Caco-2 (cell line): ENCODE results near the gene OPA1. TPM values are rescaled to one million over a fixed set of nuclear protein-coding genes. Genes with fewer than 3 reads are reported as not detected.

Source experiments
- BruUV-seq: library from RNA; stranded (reverse); fragments of 400-500 nt; replicated peaks from 2 replicates; lab custom pipeline; 2021; lab: Mats Ljungman, UMichigan
- CTCF ChIA-PET: fragments of 300-600 bp; sonication (Branson Sonifier 250); formaldehyde crosslinking; loops from one replicate; lab custom pipeline; 2022; ENCODE audit warnings: antibody characterized with exemption; lab: Charles Lee
- POLR2A ChIA-PET: fragments of 300-600 bp; sonication (Branson Sonifier 250); formaldehyde crosslinking; loops from one replicate; lab custom pipeline; 2022; ENCODE audit warnings: antibody characterized with exemption; lab: Charles Lee
- DNase-seq, 2 experiments: peaks; one replicate each; pipeline versions ENCODE4 v3.0.0 to v3.0.0-alpha.2; 2020 to 2022
- H3K27me3 ChIP-seq: replicated peaks from 2 replicates; pipeline ENCODE4 v1.6.0; 2011; ENCODE audit warnings: low read length; ENCODE audit not compliant: control insufficient read depth, insufficient read depth
- H3K36me3 ChIP-seq: 2 replicates; pipeline ENCODE4 v1.5.1; 2011; ENCODE audit warnings: low read length; ENCODE audit not compliant: control insufficient read depth, insufficient read depth
- H3K4me1 ChIP-seq: fragments of 250-450 bp; sonication (Bioruptor Pico); 2 replicates; pipeline ENCODE4 v1.5.1; 2020; ENCODE audit warnings: mild to moderate bottlenecking
- H3K4me3 ChIP-seq: 2 replicates; pipeline ENCODE4 v1.5.1; 2011; ENCODE audit warnings: low read depth, mild to moderate bottlenecking, control low read depth, low read length
- H3K9me3 ChIP-seq: fragments of 250-450 bp; sonication (Bioruptor Pico); 2 replicates; pipeline ENCODE4 v1.5.1; 2020; ENCODE audit warnings: mild to moderate bottlenecking, moderate library complexity
- H3K27ac Mint-ChIP-seq: one replicate; pipeline ENCODE4 v1.8.0; 2022; ENCODE audit warnings: mixed read lengths; ENCODE audit not compliant: unreplicated experiment
- H3K27me3 Mint-ChIP-seq: one replicate; pipeline ENCODE4 v1.8.0; 2022; ENCODE audit warnings: mixed read lengths; ENCODE audit not compliant: insufficient read depth, unreplicated experiment
- H3K36me3 Mint-ChIP-seq: one replicate; pipeline ENCODE4 v1.8.0; 2022; ENCODE audit warnings: mild to moderate bottlenecking, mixed read lengths; ENCODE audit not compliant: insufficient read depth, unreplicated experiment
- H3K4me1 Mint-ChIP-seq: one replicate; pipeline ENCODE4 v1.8.0; 2022; ENCODE audit warnings: low read depth, mixed read lengths; ENCODE audit not compliant: unreplicated experiment
- H3K4me3 Mint-ChIP-seq: one replicate; pipeline ENCODE4 v1.8.0; 2022; ENCODE audit warnings: mild to moderate bottlenecking, moderate library complexity, mixed read lengths; ENCODE audit not compliant: unreplicated experiment
- H3K9me3 Mint-ChIP-seq: one replicate; pipeline ENCODE4 v1.8.0; 2022; ENCODE audit warnings: mixed read lengths; ENCODE audit not compliant: unreplicated experiment
- intact Hi-C: fragments of 100-400 bp; cut with micrococcal nuclease; formaldehyde crosslinking; loops from one replicate; pipeline ENCODE4 v1.10.0; 2022; ENCODE audit not compliant: unreplicated experiment
- total RNA-seq: library from RNA; stranded (reverse); gene quantifications from 2 replicates; pipeline ENCODE4 v1.2.3, GENCODE V29; 2022
- TF ChIP-seq, protein P1 (sequence below), 2 experiments: fragments of 200-600 bp in 1 of 2; IDR thresholded peaks; 1 replicate in 1 of 2; 2 replicates in 1 of 2; pipeline versions ENCODE4 v1.5.1 to v1.8.0; 2011 to 2022; ENCODE audit warnings: antibody characterized with exemption in 1 of 2, control low read depth in 1 of 2, inconsistent platforms in 1 of 2, low read depth in 1 of 2, low read length in 1 of 2, mild to moderate bottlenecking in 1 of 2, moderate library complexity in 1 of 2; ENCODE audit not compliant: insufficient read depth in 1 of 2, severe bottlenecking in 1 of 2, unreplicated experiment in 1 of 2

The OPA1 gene
- total RNA-seq, 1 experiment from 2014 or later = 61.4 TPM

DNA sequence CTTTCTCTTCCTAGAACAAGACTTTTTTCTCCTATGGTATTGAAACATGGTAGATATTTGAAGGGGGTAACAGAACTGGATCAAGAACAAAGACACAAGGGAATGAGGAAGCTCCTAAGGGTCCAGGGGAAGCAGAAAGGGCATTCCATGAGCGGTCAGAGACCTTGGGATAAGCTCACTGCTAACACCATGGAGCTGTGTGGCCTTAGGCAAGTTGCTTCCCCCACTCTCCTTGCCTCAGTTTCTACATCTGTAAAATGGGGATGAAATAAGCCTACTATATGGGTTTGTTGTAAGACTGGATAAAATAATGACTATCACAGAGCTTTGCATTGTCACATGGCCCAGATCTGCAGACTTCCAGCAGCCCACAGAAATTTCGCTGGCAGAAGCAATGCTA, 139.8 kb downstream of the OPA1 start:
- Mint-ChIP-seq H3K4me3 (no peak overlapping the region), H3K27me3 (no peaks in the 10 kb centered on the region), H3K27ac (peak overlapping the region; percentile 19), H3K9me3 (no peaks in the 10 kb centered on the region), H3K4me1 (no peaks in the 10 kb centered on the region), H3K36me3 (no peaks in the 10 kb centered on the region)
- ChIA-PET POLR2A (no interaction called here), CTCF (no interaction called here)
- intact Hi-C loops = loop anchor here (1.0 kb wide), 1 partner anchor 10 kb away; no protein-coding TSS in a partner anchor
- no peaks in the 10 kb centered on the region for H3K36me3 ChIP-seq
- H3K9me3 ChIP-seq = no peaks in the 10 kb centered on the region
- no TSS peak for BruUV-seq
- H3K4me1 ChIP-seq = peaks cover 13% of the 10 kb centered on the region
- no peak for DNase-seq
- no peak overlapping the region for H3K4me3 ChIP-seq
- TF ChIP-seq, protein P1, sequence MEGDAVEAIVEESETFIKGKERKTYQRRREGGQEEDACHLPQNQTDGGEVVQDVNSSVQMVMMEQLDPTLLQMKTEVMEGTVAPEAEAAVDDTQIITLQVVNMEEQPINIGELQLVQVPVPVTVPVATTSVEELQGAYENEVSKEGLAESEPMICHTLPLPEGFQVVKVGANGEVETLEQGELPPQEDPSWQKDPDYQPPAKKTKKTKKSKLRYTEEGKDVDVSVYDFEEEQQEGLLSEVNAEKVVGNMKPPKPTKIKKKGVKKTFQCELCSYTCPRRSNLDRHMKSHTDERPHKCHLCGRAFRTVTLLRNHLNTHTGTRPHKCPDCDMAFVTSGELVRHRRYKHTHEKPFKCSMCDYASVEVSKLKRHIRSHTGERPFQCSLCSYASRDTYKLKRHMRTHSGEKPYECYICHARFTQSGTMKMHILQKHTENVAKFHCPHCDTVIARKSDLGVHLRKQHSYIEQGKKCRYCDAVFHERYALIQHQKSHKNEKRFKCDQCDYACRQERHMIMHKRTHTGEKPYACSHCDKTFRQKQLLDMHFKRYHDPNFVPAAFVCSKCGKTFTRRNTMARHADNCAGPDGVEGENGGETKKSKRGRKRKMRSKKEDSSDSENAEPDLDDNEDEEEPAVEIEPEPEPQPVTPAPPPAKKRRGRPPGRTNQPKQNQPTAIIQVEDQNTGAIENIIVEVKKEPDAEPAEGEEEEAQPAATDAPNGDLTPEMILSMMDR (IDR thresholded peaks at IDR 0.05; ENCODE audit: insufficient read depth in 1 of 2, low read depth in 1 of 2, low read length in 1 of 2, severe bottlenecking in 1 of 2, unreplicated experiment in 1 of 2) = no peak
- H3K27me3 ChIP-seq = no peaks in the 10 kb centered on the region

DNA sequence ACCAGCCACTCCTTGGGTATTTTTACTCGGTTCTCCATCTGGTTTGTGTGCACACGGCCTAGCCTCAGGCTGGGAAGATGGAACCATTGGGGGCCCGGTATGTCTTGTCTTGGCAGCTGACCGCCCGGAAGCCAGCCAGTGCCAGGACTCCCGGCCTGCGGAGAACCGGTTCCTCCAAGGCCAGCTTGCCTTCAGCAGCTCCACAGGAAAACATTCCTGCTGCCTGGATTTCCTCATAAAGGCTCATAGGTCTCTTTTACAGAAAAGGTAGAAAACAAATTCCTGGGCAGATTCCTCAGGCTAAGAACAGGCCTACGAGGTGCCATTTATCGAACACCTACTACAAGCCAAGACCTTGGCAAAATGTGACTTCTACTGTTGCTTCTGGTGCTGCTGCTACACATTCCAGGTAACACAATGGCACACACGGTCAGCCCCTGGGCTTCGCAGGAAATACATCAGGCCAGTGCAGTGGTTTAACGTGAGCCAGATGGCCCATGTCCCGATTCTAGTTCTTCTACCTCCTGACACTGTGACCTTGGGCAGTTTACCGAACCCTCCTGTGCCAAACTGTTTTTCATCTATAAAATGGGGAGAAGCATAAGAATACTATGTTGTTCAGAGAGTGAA, 141.8 kb downstream of the OPA1 start:
- Histone ChIP-seq H3K4me3 (no peak overlapping the region), H3K9me3 (no peaks in the 10 kb centered on the region), H3K36me3 (no peaks in the 10 kb centered on the region), H3K4me1 (peaks cover 13% of the 10 kb centered on the region), H3K27me3 (no peaks in the 10 kb centered on the region)
- BruUV-seq = no TSS peak
- no peak for DNase-seq
- H3K4me1 Mint-ChIP-seq = no peaks in the 10 kb centered on the region
- intact Hi-C loops = no loop called here
- H3K27me3 Mint-ChIP-seq = no peaks in the 10 kb centered on the region
- H3K27ac Mint-ChIP-seq = no peak overlapping the region
- POLR2A ChIA-PET = no interaction called here
- no peak overlapping the region for H3K4me3 Mint-ChIP-seq
- H3K36me3 Mint-ChIP-seq = no peaks in the 10 kb centered on the region
- H3K9me3 Mint-ChIP-seq = no peaks in the 10 kb centered on the region
- TF ChIP-seq, protein P1 (IDR thresholded peaks at IDR 0.05; ENCODE audit: insufficient read depth in 1 of 2, low read depth in 1 of 2, low read length in 1 of 2, severe bottlenecking in 1 of 2, unreplicated experiment in 1 of 2) = no peak
- CTCF ChIA-PET = no interaction called here

DNA sequence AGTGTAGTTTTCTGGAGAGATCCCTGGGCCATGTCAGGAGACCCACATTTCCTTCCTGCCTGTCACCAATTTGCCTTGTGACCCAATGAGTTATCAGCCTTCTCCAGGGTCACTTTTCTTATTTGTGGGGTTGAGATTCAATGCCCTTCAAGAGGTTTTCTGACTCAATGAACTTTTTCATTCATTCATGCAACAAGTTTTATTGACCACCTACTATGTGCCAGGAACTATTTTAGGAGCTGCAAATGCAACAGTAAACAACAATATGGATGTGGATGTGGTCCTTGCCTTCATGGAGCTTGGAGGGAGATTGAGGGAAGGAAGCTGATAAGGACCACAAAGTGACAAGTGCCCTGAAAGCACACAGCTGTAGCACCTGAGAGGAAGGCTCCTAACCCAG, 142.8 kb downstream of the OPA1 start:
- no peak overlapping the region for H3K27ac Mint-ChIP-seq
- H3K36me3 ChIP-seq = no peaks in the 10 kb centered on the region
- peaks cover 13% of the 10 kb centered on the region for H3K4me1 ChIP-seq
- ChIA-PET POLR2A (no interaction called here), CTCF (no interaction called here)
- no peaks in the 10 kb centered on the region for H3K27me3 Mint-ChIP-seq
- no peak overlapping the region for H3K4me3 Mint-ChIP-seq
- no peaks in the 10 kb centered on the region for H3K27me3 ChIP-seq
- TF ChIP-seq, protein P1 (IDR thresholded peaks at IDR 0.05; ENCODE audit: insufficient read depth in 1 of 2, low read depth in 1 of 2, low read length in 1 of 2, severe bottlenecking in 1 of 2, unreplicated experiment in 1 of 2) = no peak
- DNase-seq = no peak
- no peaks in the 10 kb centered on the region for H3K9me3 Mint-ChIP-seq
- no peak overlapping the region for H3K4me3 ChIP-seq
- intact Hi-C loops = no loop called here
- no TSS peak for BruUV-seq
- H3K36me3 Mint-ChIP-seq = no peaks in the 10 kb centered on the region
- H3K4me1 Mint-ChIP-seq = no peaks in the 10 kb centered on the region
- no peaks in the 10 kb centered on the region for H3K9me3 ChIP-seq
